ENCODE measurements around the gene SPSB3.

The SPSB3 gene

DNA sequence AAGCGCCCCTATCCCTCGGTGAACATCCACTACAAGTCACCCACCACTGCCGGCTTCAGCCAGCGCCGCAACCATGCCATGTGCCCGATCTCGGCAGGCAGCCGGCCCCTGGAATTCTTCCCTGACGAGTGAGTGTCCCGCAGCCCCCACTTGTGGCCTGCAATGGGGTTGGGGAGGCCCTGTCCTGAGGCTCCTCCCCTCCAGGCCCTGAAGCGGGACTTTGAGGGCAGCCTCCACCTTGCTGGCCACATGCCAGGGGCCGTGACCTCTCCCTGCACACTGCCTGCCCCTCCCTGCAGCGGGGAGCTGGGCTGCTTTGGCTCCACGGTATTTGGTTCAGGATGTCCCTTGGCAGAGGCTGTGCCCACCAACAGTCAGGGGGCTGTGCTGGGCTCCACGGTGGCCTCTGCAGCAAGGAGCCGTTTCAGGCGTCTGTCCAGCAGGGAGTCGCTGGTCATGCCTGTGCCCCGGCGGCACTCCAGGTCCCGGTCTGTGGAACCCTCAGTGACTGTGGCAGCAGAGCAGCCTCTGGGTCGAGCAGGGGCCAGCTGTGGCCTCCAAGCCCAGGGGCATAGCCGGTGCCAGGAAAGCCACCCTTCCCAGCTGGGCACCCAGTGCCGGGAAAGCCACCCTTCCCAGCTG, 19.4 kb downstream of the SPSB3 start:
- DNase-seq, result no peak

DNA sequence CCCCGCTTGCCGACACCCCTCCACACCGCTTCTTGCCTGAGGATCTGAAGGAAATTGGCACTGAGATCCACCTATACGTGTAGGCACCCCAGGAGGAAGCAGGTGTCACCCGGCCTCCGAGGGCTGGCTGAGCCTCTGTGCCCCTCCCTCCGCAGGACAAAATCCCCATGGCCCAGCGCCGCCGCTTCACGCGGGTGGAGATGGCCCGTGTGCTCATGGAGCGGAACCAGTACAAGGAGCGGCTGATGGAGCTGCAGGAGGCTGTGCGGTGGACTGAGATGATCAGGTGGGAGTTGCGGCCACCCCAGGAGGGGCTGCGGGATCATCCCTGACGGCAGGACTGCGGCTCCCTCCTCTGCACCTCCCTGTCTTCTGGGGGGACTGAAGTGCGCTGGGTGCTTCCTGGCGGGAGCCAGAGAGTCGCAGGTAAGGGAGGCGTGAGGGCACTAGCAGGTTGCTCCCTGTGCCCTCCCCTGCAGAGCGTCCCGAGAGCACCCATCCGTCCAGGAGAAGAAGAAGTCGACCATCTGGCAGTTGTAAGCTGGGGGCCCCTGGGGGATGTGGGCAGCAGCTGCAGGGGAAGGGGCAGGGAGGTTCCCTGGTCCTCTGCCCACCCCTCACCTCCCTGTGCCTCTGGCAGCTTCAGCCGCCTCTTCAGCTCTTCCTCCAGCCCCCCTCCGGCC, 20.0 kb downstream of the SPSB3 start:
- DNase-seq, result no peak

DNA sequence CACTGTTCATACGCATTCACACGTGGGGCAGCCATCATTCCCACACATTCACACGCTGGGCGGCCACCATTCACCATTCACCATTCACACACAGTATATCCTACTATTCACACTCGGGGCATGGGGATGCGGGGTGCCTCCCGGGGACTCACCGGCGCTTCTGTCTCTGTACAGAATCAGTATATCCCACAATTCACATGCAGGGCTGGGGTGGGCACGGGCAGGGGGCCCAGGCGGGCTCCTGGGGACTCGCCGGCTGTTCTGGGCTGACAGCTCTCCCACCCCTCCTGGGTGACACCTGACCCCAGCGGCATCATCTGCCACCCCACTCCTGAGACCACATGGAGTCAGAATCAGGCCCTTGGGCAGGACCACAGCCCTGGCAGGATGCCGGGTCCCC, 20.6 kb downstream of the SPSB3 start:
- no peak for DNase-seq

GRCh38 chr16:1760911-1761310, 21.5 kb downstream of the SPSB3 start:
- DNase-seq, result no peak

GRCh38 chr16:1759511-1759910, 22.9 kb downstream of the SPSB3 start:
- DNase-seq, result no peak

DNA sequence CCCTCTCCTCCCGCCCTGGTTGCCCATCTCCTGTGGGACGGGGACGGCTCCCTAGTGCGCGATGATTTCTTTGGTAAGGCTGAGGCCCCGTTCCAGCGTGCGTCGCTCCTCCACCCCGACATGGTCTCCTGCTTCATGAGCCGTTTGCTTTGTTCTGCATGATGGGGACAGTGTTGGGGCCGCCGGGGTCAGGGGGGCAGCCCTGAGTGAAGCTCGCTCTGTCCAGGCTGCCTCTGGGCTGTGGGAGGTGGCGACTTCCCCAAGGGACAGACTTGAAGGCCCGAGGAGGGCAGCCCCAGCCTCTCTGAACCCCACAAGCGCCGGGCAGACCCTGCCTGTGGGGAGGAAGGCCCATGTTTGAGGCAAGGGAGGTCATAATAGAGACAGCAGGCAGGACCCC, 23.4 kb downstream of the SPSB3 start:
- DNase-seq, result no peak

- DNase-seq, result no peak
Observed at GRCh38 chr16:1757714-1758461, 24.5 kb downstream of the SPSB3 start.

- no peak for DNase-seq
Observed at GRCh38 chr16:1754204-1754603, 28.2 kb downstream of the SPSB3 start.

DNA sequence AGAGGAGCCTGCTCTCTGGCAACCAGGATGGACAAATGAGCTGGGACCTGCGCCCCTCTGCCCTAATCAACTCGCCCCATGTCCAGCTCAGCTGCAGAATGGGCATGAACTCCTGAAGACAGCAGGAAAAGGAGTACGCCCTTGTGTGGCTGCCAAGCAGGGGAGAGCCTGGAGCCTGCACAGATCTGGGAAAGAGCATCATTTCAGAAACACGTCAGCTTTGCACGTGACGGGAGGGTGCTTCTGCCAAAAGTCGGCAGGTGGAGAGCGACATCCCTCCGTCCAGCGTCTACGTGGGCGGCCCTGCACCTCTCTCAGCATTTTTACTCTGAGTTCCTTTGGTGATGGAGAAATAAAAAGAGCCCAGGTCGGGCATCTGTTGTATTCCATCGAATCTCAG, 29.5 kb downstream of the SPSB3 start:
- no peak for DNase-seq

GRCh38 chr16:1751946-1752345, 30.4 kb downstream of the SPSB3 start:
- no peak for DNase-seq

- no peak for DNase-seq
Observed at GRCh38 chr16:1749152-1750117, 32.9 kb downstream of the SPSB3 start.

DNA sequence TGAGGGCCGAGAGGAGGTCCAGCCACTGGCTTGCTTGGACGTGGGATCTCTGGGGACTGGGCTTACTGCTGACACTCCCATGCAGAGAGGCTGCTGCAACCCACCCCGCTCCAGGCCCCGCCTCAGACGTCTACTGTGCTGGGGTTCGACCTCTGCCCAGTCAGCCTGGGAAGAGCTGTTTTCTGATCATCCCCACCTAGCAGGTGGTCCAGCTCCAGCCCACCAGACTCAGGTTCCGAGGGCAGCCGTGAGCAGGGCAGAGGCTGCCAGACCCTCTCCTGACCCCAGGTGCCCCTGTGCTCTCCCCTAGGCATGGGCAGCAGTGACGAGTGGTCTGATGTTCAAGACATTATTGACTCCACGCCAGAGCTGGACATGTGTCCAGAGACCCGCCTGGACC, 34.4 kb downstream of the SPSB3 start:
- no peak for DNase-seq

DNA sequence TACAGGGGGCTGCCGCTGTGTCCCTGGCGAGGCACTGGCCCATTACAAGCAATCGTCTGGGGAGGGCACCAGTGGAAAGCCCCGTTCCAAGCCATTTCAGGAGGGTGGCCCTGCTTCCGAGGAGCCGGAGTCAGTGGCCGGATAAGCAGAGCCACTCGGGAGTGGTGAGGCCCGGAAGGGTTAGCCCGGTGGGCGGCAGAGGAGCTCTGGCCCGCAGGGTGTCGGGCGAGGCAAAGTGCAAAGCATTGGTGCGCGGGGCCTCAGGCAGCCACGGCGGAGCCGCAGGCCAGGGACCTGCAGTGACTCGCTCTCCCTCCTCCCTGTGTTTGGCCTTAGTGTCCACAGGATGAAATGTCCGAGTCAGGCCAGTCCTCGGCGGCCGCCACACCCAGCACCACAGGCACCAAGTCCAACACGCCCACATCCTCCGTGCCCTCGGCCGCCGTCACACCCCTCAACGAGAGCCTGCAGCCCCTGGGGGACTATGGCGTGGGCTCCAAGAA, 35.6 kb downstream of the SPSB3 start:
- DNase-seq, result no peak

- DNase-seq, result peak; percentile 82
Observed at GRCh38 chr16:1745900-1746692, 36.3 kb downstream of the SPSB3 start.

GRCh38 chr16:1745181-1745899, 37.0 kb downstream of the SPSB3 start:
- peak; percentile 89 for DNase-seq

GRCh38 chr16:1744338-1744840, 38.0 kb downstream of the SPSB3 start:
- DNase-seq, result no peak

DNA sequence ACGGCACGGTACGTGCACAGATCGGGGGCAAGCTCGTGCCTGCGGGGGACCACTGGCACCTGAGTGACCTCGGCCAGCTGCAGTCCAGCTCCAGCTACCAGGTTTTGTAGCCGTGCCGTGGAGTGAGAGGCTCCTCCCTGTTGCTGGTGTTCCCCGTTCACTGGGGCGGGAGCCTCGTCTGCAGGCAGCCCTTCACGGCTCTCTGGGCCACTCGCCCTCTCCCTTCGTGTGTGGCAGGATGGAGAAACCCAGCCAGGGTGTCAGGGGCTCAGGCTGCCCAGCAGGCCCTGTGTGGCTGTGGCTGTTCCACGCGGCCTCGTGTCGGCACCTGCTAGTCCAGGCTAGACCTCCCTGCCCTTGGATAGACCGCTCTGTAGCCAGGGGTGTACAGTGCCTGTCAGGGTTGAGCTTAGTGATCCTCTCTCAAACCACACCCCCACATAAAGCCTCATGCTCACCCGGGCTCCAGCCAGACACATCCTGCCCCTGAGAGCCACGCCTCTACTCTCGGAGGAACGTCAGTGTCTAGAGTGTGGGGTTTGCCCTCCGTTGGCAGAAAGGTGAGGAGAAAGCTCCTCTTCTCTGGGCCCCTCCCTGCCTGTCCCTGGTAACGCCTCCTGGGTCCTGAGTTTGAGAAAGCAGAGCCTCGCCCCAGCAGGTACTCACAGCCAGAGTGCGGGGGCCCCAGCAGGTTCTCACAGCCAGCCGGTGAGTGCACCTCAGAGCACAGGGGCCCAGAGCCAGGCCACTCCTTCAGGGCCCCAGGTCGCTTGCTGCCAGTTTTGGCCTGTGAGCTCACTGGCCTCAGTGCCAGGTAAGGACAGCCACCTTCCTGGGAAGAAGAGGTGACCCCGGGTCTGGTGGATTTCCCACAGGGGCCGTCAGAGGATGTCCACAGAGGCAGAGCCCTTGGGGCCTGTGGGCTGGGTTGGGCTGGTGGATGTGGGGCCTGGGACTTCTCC, 38.7 kb downstream of the SPSB3 start:
- no peak for DNase-seq

- DNase-seq, result no peak
Observed at GRCh38 chr16:1741553-1742165, 40.7 kb downstream of the SPSB3 start.

All from fibroblast of skin of scalp (primary cell).